ENCODE measurements around the gene PEAK1. TPM values are rescaled to one million over a fixed set of nuclear protein-coding genes. Genes with fewer than 3 reads are reported as not detected.

Gene PEAK1
- total RNA-seq, 1 donor from 2014 or later: 27.7 TPM

DNA sequence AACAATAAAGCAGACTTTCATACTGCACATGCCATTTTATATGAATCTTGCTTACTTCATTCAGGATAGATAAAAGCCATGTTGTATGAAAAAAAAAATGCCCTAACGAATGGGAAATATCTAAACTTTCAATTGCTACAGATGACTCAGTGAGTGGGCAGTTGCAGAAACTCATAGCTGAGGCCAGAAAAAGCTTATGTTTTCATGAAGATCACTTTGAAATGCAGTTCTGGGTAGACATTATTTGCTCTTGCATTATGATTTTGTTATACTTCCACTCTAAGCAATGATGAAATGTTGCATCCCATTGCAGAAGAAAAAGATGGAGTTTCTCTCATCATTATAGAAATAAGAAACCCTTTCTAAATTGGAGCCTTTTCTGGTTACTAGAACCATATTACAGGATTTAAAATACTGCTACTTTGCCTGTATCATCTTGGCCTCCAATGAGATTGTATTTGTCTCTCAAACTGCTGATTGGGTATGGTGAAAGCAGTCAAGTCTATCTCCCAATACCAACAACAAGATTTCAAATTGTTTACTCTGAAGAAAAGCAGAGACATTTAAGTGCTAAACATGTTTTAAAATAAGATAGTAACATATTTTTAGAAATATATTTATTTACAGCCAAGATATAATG lies 17.0 kb downstream of the PEAK1 start:
- H3K27me3 ChIP-seq: no peaks in the 10 kb centered on the region
- TF ChIP-seq, protein P1, sequence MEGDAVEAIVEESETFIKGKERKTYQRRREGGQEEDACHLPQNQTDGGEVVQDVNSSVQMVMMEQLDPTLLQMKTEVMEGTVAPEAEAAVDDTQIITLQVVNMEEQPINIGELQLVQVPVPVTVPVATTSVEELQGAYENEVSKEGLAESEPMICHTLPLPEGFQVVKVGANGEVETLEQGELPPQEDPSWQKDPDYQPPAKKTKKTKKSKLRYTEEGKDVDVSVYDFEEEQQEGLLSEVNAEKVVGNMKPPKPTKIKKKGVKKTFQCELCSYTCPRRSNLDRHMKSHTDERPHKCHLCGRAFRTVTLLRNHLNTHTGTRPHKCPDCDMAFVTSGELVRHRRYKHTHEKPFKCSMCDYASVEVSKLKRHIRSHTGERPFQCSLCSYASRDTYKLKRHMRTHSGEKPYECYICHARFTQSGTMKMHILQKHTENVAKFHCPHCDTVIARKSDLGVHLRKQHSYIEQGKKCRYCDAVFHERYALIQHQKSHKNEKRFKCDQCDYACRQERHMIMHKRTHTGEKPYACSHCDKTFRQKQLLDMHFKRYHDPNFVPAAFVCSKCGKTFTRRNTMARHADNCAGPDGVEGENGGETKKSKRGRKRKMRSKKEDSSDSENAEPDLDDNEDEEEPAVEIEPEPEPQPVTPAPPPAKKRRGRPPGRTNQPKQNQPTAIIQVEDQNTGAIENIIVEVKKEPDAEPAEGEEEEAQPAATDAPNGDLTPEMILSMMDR (IDR thresholded peaks at IDR 0.05): no peak
- TF ChIP-seq POLR2A (IDR thresholded peaks at IDR 0.05) (no peak), POLR2AphosphoS5 (IDR thresholded peaks at IDR 0.05; ENCODE audit: insufficient read depth in 1 of 2, low read depth in 1 of 2) (no peak)

GRCh38 chr15:77400258-77400657 lies 19.6 kb downstream of the PEAK1 start:
- H3K36me3 ChIP-seq: no peaks in the 10 kb centered on the region
- H3K27ac ChIP-seq: no peak overlapping the region
- no peak for DNase-seq (ENCODE audit: extremely low spot score in 2 of 2)

More for the DNA sequence above, 17.0 kb downstream of the PEAK1 start:
- intact Hi-C loops (cut with DNase I): no loop called here
- Histone ChIP-seq H3K9me3 (peaks cover 18% of the 10 kb centered on the region), H3K4me1 (peaks cover 16% of the 10 kb centered on the region), H3K4me3 (no peak overlapping the region), H3K27ac (no peak overlapping the region), H3K36me3 (no peaks in the 10 kb centered on the region)
- no peak for DNase-seq (ENCODE audit: extremely low spot score in 2 of 2)

DNA sequence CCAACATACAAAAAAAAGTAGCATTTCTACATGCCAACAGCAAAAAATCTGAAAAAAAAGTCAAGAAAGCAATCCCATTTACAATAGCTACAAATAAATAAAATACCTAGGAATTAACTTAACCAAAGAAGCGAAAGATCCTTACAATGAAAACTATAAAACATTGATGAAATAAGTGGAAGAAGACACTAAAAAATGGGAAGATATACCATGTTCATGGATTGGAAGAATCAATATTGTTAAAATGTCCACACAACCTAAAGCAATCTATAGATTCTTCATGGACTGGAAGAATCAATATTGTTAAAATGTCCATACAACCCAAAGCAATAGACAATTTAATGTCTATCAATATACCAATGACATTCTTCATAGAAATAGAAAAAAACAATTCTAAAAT lies 21.0 kb downstream of the PEAK1 start:
- intact Hi-C loops (cut with DNase I): no loop called here
- peaks cover 15% of the 10 kb centered on the region for H3K4me1 ChIP-seq

More at GRCh38 chr15:77400258-77400657, 19.6 kb downstream of the PEAK1 start:
- TF ChIP-seq POLR2A (IDR thresholded peaks at IDR 0.05) (no peak), POLR2AphosphoS5 (IDR thresholded peaks at IDR 0.05; ENCODE audit: insufficient read depth in 1 of 2, low read depth in 1 of 2) (no peak)
- TF ChIP-seq, protein P1 (IDR thresholded peaks at IDR 0.05): no peak
- Histone ChIP-seq H3K4me1 (peaks cover 16% of the 10 kb centered on the region), H3K9me3 (peaks cover 26% of the 10 kb centered on the region), H3K4me3 (no peak overlapping the region), H3K27me3 (no peaks in the 10 kb centered on the region)
- intact Hi-C loops (cut with DNase I): no loop called here

GRCh38 chr15:77396692-77397091 lies 23.2 kb downstream of the PEAK1 start:
- intact Hi-C loops (cut with DNase I): no loop called here
- Histone ChIP-seq H3K27ac (no peak overlapping the region), H3K9me3 (peaks cover 28% of the 10 kb centered on the region), H3K4me1 (no peaks in the 10 kb centered on the region), H3K27me3 (no peaks in the 10 kb centered on the region), H3K4me3 (no peak overlapping the region), H3K36me3 (no peaks in the 10 kb centered on the region)
- DNase-seq (ENCODE audit: extremely low spot score in 2 of 2): no peak
- TF ChIP-seq POLR2A (IDR thresholded peaks at IDR 0.05) (no peak), POLR2AphosphoS5 (IDR thresholded peaks at IDR 0.05; ENCODE audit: insufficient read depth in 1 of 2, low read depth in 1 of 2) (no peak)
- TF ChIP-seq, protein P1 (IDR thresholded peaks at IDR 0.05): no peak

More for the DNA sequence above, 21.0 kb downstream of the PEAK1 start:
- H3K27me3 ChIP-seq: no peaks in the 10 kb centered on the region
- peaks cover 28% of the 10 kb centered on the region for H3K9me3 ChIP-seq
- H3K27ac ChIP-seq: no peak overlapping the region
- H3K4me3 ChIP-seq: no peak overlapping the region
- no peak for DNase-seq (ENCODE audit: extremely low spot score in 2 of 2)
- H3K36me3 ChIP-seq: no peaks in the 10 kb centered on the region
- TF ChIP-seq POLR2A (IDR thresholded peaks at IDR 0.05) (no peak), POLR2AphosphoS5 (IDR thresholded peaks at IDR 0.05; ENCODE audit: insufficient read depth in 1 of 2, low read depth in 1 of 2) (no peak)
- TF ChIP-seq, protein P1 (IDR thresholded peaks at IDR 0.05): no peak

GRCh38 chr15:77395013-77395774 lies 24.7 kb downstream of the PEAK1 start:
- H3K4me1 ChIP-seq: no peaks in the 10 kb centered on the region
- intact Hi-C loops (cut with DNase I): no loop called here
- H3K27me3 ChIP-seq: no peaks in the 10 kb centered on the region
- TF ChIP-seq POLR2AphosphoS5 (IDR thresholded peaks at IDR 0.05; ENCODE audit: insufficient read depth in 1 of 2, low read depth in 1 of 2) (no peak), POLR2A (IDR thresholded peaks at IDR 0.05) (no peak)
- TF ChIP-seq, protein P1 (IDR thresholded peaks at IDR 0.05): no peak
- H3K4me3 ChIP-seq: no peak overlapping the region
- H3K9me3 ChIP-seq: peaks cover 28% of the 10 kb centered on the region
- DNase-seq (ENCODE audit: extremely low spot score in 2 of 2): no peak
- H3K36me3 ChIP-seq: no peaks in the 10 kb centered on the region
- H3K27ac ChIP-seq: no peak overlapping the region

Data from vagina (tissue), 2 donors.